Activated T-cell treated with anti-CD3 and anti-CD28 coated beads, Interleukin-2, amount 50 U/mL, for 4 hours (primary cell): ENCODE results near the gene GCNT1. TPM values are rescaled to one million over a fixed set of nuclear protein-coding genes. Genes with fewer than 3 reads are reported as not detected.
"Not testable (repeated sequence)": the region's sequence is repeated elsewhere in the genome, so short reads cannot be mapped to it uniquely, and the experiment has no call there.

Experiments used
- ATAC-seq, 2 donors: fragments of 200-7000 bp; cut with Tn5 transposase; one replicate each; pipeline ENCODE4 v1.10.0; 2021
- DNase-seq: peaks from one replicate; pipeline ENCODE4 v3.0.0-alpha.2; 2020
- H3K27me3 Mint-ChIP-seq: one replicate; pipeline ENCODE4 v1.8.0; 2021; ENCODE audit warnings: low read depth, mixed read lengths
- H3K36me3 Mint-ChIP-seq: one replicate; pipeline ENCODE4 v1.8.0; 2022; ENCODE audit warnings: mixed read lengths; ENCODE audit not compliant: insufficient read depth
- H3K4me1 Mint-ChIP-seq: one replicate; pipeline ENCODE4 v1.8.0; 2021; ENCODE audit warnings: low read depth, mixed read lengths
- H3K4me3 Mint-ChIP-seq: one replicate; pipeline ENCODE4 v1.8.0; 2021; ENCODE audit warnings: mild to moderate bottlenecking, moderate library complexity, mixed read lengths
- H3K9me3 Mint-ChIP-seq: one replicate; pipeline ENCODE4 v1.8.0; 2021; ENCODE audit warnings: mixed read lengths
- total RNA-seq, 3 donors: library from RNA; stranded (reverse); gene quantifications; one replicate each; pipeline ENCODE4 v1.2.1, GENCODE V29; 2021

The GCNT1 gene
- total RNA-seq, 3 donors from 2014 or later = 6.2 to 8.9 (median 7.7) TPM

- no peak for DNase-seq
- peaks cover 5% of the 10 kb centered on the region for H3K4me1 Mint-ChIP-seq
- no peaks in the 10 kb centered on the region for H3K36me3 Mint-ChIP-seq
- ATAC-seq = peak in 1 of 2 donors; percentile 37
- peaks cover 4% of the 10 kb centered on the region for H3K27me3 Mint-ChIP-seq
- no peak overlapping the region for H3K4me3 Mint-ChIP-seq
- no peaks in the 10 kb centered on the region for H3K9me3 Mint-ChIP-seq
Observed at GRCh38 chr9:76433406-76433805, 25.6 kb upstream of the GCNT1 start.

- H3K4me1 Mint-ChIP-seq = peaks cover 8% of the 10 kb centered on the region
- no peak overlapping the region for H3K4me3 Mint-ChIP-seq
- H3K36me3 Mint-ChIP-seq = no peaks in the 10 kb centered on the region
- ATAC-seq (peak; percentile 63 to 77), DNase-seq (no peak)
- H3K9me3 Mint-ChIP-seq = no peaks in the 10 kb centered on the region
- H3K27me3 Mint-ChIP-seq = peaks cover 4% of the 10 kb centered on the region
Observed at GRCh38 chr9:76433836-76434235, 25.1 kb upstream of the GCNT1 start.

- not testable (repeated sequence) for H3K4me3 Mint-ChIP-seq, H3K27me3 Mint-ChIP-seq, ATAC-seq, H3K9me3 Mint-ChIP-seq, H3K36me3 Mint-ChIP-seq, DNase-seq
- H3K4me1 Mint-ChIP-seq = peaks cover 12% of the 10 kb centered on the region
Observed at GRCh38 chr9:76434897-76435296, 24.1 kb upstream of the GCNT1 start.

- not testable (repeated sequence) for H3K4me3 Mint-ChIP-seq, ATAC-seq, H3K36me3 Mint-ChIP-seq, DNase-seq, H3K27me3 Mint-ChIP-seq, H3K9me3 Mint-ChIP-seq
- H3K4me1 Mint-ChIP-seq = peaks cover 26% of the 10 kb centered on the region
Observed at GRCh38 chr9:76437017-76437699, 21.8 kb upstream of the GCNT1 start.

GRCh38 chr9:76438841-76439588, 20.0 kb upstream of the GCNT1 start:
- peaks cover 3% of the 10 kb centered on the region for H3K9me3 Mint-ChIP-seq
- H3K4me3 Mint-ChIP-seq = no peak overlapping the region
- peaks cover 8% of the 10 kb centered on the region for H3K27me3 Mint-ChIP-seq
- H3K4me1 Mint-ChIP-seq = peaks cover 28% of the 10 kb centered on the region
- ATAC-seq (peak; percentile 39 to 51), DNase-seq (no peak)
- no peaks in the 10 kb centered on the region for H3K36me3 Mint-ChIP-seq

GRCh38 chr9:76441551-76442322, 17.2 kb upstream of the GCNT1 start:
- DNase-seq (no peak), ATAC-seq (peak; percentile 86)
- H3K27me3 Mint-ChIP-seq = peaks cover 5% of the 10 kb centered on the region
- H3K36me3 Mint-ChIP-seq = no peaks in the 10 kb centered on the region
- H3K4me3 Mint-ChIP-seq = peak overlapping the region; percentile 79
- peaks cover 31% of the 10 kb centered on the region for H3K4me1 Mint-ChIP-seq
- peaks cover 3% of the 10 kb centered on the region for H3K9me3 Mint-ChIP-seq

- DNase-seq (no peak), ATAC-seq (no peak)
- Mint-ChIP-seq H3K36me3 (no peaks in the 10 kb centered on the region), H3K4me3 (peak overlapping the region; percentile 64), H3K27me3 (peaks cover 5% of the 10 kb centered on the region), H3K4me1 (peaks cover 23% of the 10 kb centered on the region), H3K9me3 (peaks cover 3% of the 10 kb centered on the region)
Observed at GRCh38 chr9:76443887-76444286, 15.1 kb upstream of the GCNT1 start.

- no peak for ATAC-seq
- H3K9me3 Mint-ChIP-seq = peaks cover 3% of the 10 kb centered on the region
- peaks cover 20% of the 10 kb centered on the region for H3K4me1 Mint-ChIP-seq
- DNase-seq = no peak
- peak overlapping the region; percentile 64 for H3K4me3 Mint-ChIP-seq
- peaks cover 5% of the 10 kb centered on the region for H3K27me3 Mint-ChIP-seq
- H3K36me3 Mint-ChIP-seq = no peaks in the 10 kb centered on the region
Observed at GRCh38 chr9:76444322-76444929, 14.6 kb upstream of the GCNT1 start.

- DNase-seq (no peak), ATAC-seq (no peak)
- no peak overlapping the region for H3K4me3 Mint-ChIP-seq
- peaks cover 13% of the 10 kb centered on the region for H3K4me1 Mint-ChIP-seq
- peaks cover 3% of the 10 kb centered on the region for H3K9me3 Mint-ChIP-seq
- peaks cover 3% of the 10 kb centered on the region for H3K27me3 Mint-ChIP-seq
- no peaks in the 10 kb centered on the region for H3K36me3 Mint-ChIP-seq
Observed at GRCh38 chr9:76445976-76446375, 13.0 kb upstream of the GCNT1 start.

GRCh38 chr9:76448501-76448900, 10.5 kb upstream of the GCNT1 start:
- Mint-ChIP-seq H3K4me1 (peaks cover 3% of the 10 kb centered on the region), H3K27me3 (peaks cover 2% of the 10 kb centered on the region), H3K9me3 (no peaks in the 10 kb centered on the region), H3K4me3 (no peak overlapping the region), H3K36me3 (no peaks in the 10 kb centered on the region)
- DNase-seq (no peak), ATAC-seq (no peak)

GRCh38 chr9:76451234-76451633, 7.7 kb upstream of the GCNT1 start:
- ATAC-seq = no peak
- Mint-ChIP-seq H3K9me3 (no peaks in the 10 kb centered on the region), H3K36me3 (no peaks in the 10 kb centered on the region), H3K4me1 (peaks cover 6% of the 10 kb centered on the region), H3K27me3 (no peaks in the 10 kb centered on the region), H3K4me3 (no peak overlapping the region)
- DNase-seq = no peak

GRCh38 chr9:76452839-76453238, 6.1 kb upstream of the GCNT1 start:
- H3K27me3 Mint-ChIP-seq = no peaks in the 10 kb centered on the region
- no peak for ATAC-seq
- no peaks in the 10 kb centered on the region for H3K9me3 Mint-ChIP-seq
- no peak for DNase-seq
- H3K4me1 Mint-ChIP-seq = peaks cover 9% of the 10 kb centered on the region
- H3K4me3 Mint-ChIP-seq = no peak overlapping the region
- no peaks in the 10 kb centered on the region for H3K36me3 Mint-ChIP-seq

- no peak for DNase-seq
- H3K36me3 Mint-ChIP-seq = no peaks in the 10 kb centered on the region
- no peaks in the 10 kb centered on the region for H3K9me3 Mint-ChIP-seq
- peaks cover 13% of the 10 kb centered on the region for H3K4me1 Mint-ChIP-seq
- no peak for ATAC-seq
- H3K4me3 Mint-ChIP-seq = no peak overlapping the region
- H3K27me3 Mint-ChIP-seq = no peaks in the 10 kb centered on the region
Observed at GRCh38 chr9:76453785-76454184, 5.2 kb upstream of the GCNT1 start.

GRCh38 chr9:76454311-76454710, 4.7 kb upstream of the GCNT1 start:
- H3K4me3 Mint-ChIP-seq = no peak overlapping the region
- peaks cover 13% of the 10 kb centered on the region for H3K4me1 Mint-ChIP-seq
- ATAC-seq = no peak
- no peaks in the 10 kb centered on the region for H3K9me3 Mint-ChIP-seq
- no peaks in the 10 kb centered on the region for H3K27me3 Mint-ChIP-seq
- H3K36me3 Mint-ChIP-seq = no peaks in the 10 kb centered on the region
- no peak for DNase-seq
